ENCODE measurements around the gene MMP28.

Gene MMP28

GRCh38 chr17:35795007-35795870, at the start of gene MMP28:
TSS of gene MMP28 (minus strand) at chr17:35795641. CDS start at chr17:35795377, 264 bp downstream.
- no peak for FAIRE-seq
- TF ChIP-seq CTCF (IDR thresholded peaks at IDR 0.05; ENCODE audit: insufficient read depth, missing control alignments), result no peak

GRCh38 chr17:35844547-35844946, 49.1 kb upstream of the MMP28 start:
- TF ChIP-seq CTCF (IDR thresholded peaks at IDR 0.05; ENCODE audit: insufficient read depth, missing control alignments), result no peak
- FAIRE-seq, result no peak
- no peak for DNase-seq (ENCODE audit: insufficient read length, low spot score)

More at GRCh38 chr17:35795007-35795870, at the start of gene MMP28:
- DNase-seq (ENCODE audit: insufficient read length, low spot score), result no peak

- TF ChIP-seq CTCF (IDR thresholded peaks at IDR 0.05; ENCODE audit: insufficient read depth, missing control alignments), result no peak
- FAIRE-seq, result no peak
- no peak for DNase-seq (ENCODE audit: insufficient read length, low spot score)
Observed at GRCh38 chr17:35843698-35844097, 48.3 kb upstream of the MMP28 start.

- no peak for TF ChIP-seq CTCF (IDR thresholded peaks at IDR 0.05; ENCODE audit: insufficient read depth, missing control alignments)
- DNase-seq (ENCODE audit: insufficient read length, low spot score) (no peak), FAIRE-seq (no peak)
Observed at GRCh38 chr17:35842239-35842638, 46.8 kb upstream of the MMP28 start.

GRCh38 chr17:35841505-35841904, 46.1 kb upstream of the MMP28 start:
- DNase-seq (ENCODE audit: insufficient read length, low spot score) (no peak), FAIRE-seq (no peak)
- TF ChIP-seq CTCF (IDR thresholded peaks at IDR 0.05; ENCODE audit: insufficient read depth, missing control alignments), result no peak

GRCh38 chr17:35841101-35841500, 45.7 kb upstream of the MMP28 start:
- no peak for DNase-seq (ENCODE audit: insufficient read length, low spot score)
- FAIRE-seq, result no peak
- TF ChIP-seq CTCF (IDR thresholded peaks at IDR 0.05; ENCODE audit: insufficient read depth, missing control alignments), result no peak

GRCh38 chr17:35825206-35825605, 29.8 kb upstream of the MMP28 start:
- no peak for DNase-seq (ENCODE audit: insufficient read length, low spot score)
- FAIRE-seq, result no peak
- TF ChIP-seq CTCF (IDR thresholded peaks at IDR 0.05; ENCODE audit: insufficient read depth, missing control alignments), result no peak

Measured in D721Med (cell line).